ENCODE results near the gene WDR36.

The WDR36 gene

DNA sequence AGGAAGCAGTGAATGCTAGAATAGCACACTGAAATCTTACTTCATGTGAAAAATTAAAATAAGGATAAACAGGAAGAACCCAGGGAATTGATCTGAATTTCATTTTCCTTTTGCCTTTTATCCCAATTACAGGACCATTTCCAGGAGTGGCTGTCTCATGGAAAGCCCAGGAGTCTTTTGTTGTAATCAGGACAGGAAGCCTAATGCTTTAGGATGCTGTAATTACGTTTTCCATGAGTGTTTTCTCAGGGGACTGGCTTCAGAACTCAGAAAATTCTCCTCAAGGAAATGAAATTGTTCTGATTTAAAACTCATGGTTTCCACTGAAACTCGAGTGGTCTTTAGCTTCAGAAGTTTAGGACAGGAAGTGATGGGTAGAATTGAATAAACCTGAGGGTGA lies 75.4 kb downstream of the WDR36 start:
- no peak overlapping the region for H3K4me3 Mint-ChIP-seq
- no peak overlapping the region for H3K27ac Mint-ChIP-seq
- H3K27me3 Mint-ChIP-seq (ENCODE audit: low read depth) = no peaks in the 10 kb centered on the region
- H3K9me3 Mint-ChIP-seq = no peaks in the 10 kb centered on the region
- H3K36me3 Mint-ChIP-seq (ENCODE audit: low read depth) = peaks cover 2% of the 10 kb centered on the region
- H3K4me1 Mint-ChIP-seq (ENCODE audit: low read depth) = no peaks in the 10 kb centered on the region

- H3K4me3 Mint-ChIP-seq = no peak overlapping the region
- H3K9me3 Mint-ChIP-seq = no peaks in the 10 kb centered on the region
- peaks cover 2% of the 10 kb centered on the region for H3K36me3 Mint-ChIP-seq (ENCODE audit: low read depth)
- no peak overlapping the region for H3K27ac Mint-ChIP-seq
- no peaks in the 10 kb centered on the region for H3K4me1 Mint-ChIP-seq (ENCODE audit: low read depth)
- peaks cover 6% of the 10 kb centered on the region for H3K27me3 Mint-ChIP-seq (ENCODE audit: low read depth)
These were observed 76.5 kb downstream of the WDR36 start for GRCh38 chr5:111168608-111169007.

GRCh38 chr5:111169269-111169668 lies 77.1 kb downstream of the WDR36 start:
- Mint-ChIP-seq H3K4me3 (no peak overlapping the region), H3K36me3 (ENCODE audit: low read depth) (peaks cover 2% of the 10 kb centered on the region), H3K9me3 (no peaks in the 10 kb centered on the region), H3K27ac (no peak overlapping the region), H3K4me1 (ENCODE audit: low read depth) (no peaks in the 10 kb centered on the region), H3K27me3 (ENCODE audit: low read depth) (peaks cover 6% of the 10 kb centered on the region)

- no peak overlapping the region for H3K4me3 Mint-ChIP-seq
- no peaks in the 10 kb centered on the region for H3K9me3 Mint-ChIP-seq
- peaks cover 3% of the 10 kb centered on the region for H3K36me3 Mint-ChIP-seq (ENCODE audit: low read depth)
- no peaks in the 10 kb centered on the region for H3K4me1 Mint-ChIP-seq (ENCODE audit: low read depth)
- no peak overlapping the region for H3K27ac Mint-ChIP-seq
- H3K27me3 Mint-ChIP-seq (ENCODE audit: low read depth) = peaks cover 11% of the 10 kb centered on the region
These were observed 78.1 kb downstream of the WDR36 start for GRCh38 chr5:111170279-111170678.

DNA sequence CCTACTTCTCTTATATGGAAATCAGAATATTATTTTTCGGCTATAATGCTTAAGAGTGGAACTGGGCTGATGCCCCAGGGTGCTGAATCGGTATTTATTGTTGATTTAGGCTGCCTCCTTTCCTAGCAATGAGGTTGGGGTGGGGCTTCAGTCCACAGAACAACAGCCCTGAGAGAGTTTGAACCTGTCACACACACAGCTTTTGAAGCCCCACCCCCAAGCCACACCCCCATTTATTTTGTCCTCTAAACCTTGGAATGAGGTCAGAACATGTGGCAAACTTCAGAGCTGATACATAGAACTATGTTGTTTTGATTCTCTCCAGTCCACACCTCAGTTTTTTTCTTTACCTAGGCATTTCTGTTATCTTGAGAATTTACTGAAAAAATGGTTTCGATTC lies 80.4 kb downstream of the WDR36 start:
- Mint-ChIP-seq H3K4me3 (no peak overlapping the region), H3K9me3 (no peaks in the 10 kb centered on the region), H3K27ac (no peak overlapping the region), H3K4me1 (ENCODE audit: low read depth) (no peaks in the 10 kb centered on the region), H3K27me3 (ENCODE audit: low read depth) (peaks cover 14% of the 10 kb centered on the region), H3K36me3 (ENCODE audit: low read depth) (peaks cover 2% of the 10 kb centered on the region)

- no peaks in the 10 kb centered on the region for H3K4me1 Mint-ChIP-seq (ENCODE audit: low read depth)
- H3K36me3 Mint-ChIP-seq (ENCODE audit: low read depth) = peaks cover 2% of the 10 kb centered on the region
- H3K27me3 Mint-ChIP-seq (ENCODE audit: low read depth) = peaks cover 18% of the 10 kb centered on the region
- no peak overlapping the region for H3K4me3 Mint-ChIP-seq
- no peaks in the 10 kb centered on the region for H3K9me3 Mint-ChIP-seq
- no peak overlapping the region for H3K27ac Mint-ChIP-seq
These were observed 81.3 kb downstream of the WDR36 start for GRCh38 chr5:111173476-111173875.

Measured in T-helper 1 cell treated with Interleukin-12 subunit alpha and Interleukin-12 subunit beta and Interleukin-4 antibody, amounts not matched to agents 30 μg/mL and 1 μg/mL, for 36 hours (primary cell).